Choroid plexus epithelial cell (primary cell): ENCODE data around the gene LRRC75A.
"Not testable (repeated sequence)": the region's sequence is repeated elsewhere in the genome, so short reads cannot be mapped to it uniquely, and the experiment has no call there.

Source experiments
- DNase-seq: peaks from one replicate; pipeline ENCODE4 v3.0.0-alpha.2; 2010; ENCODE audit warnings: low read depth
- H3K4me3 ChIP-seq: 2 replicates; pipeline ENCODE4 v1.5.1; 2011; ENCODE audit warnings: low read depth, mild to moderate bottlenecking, control low read depth, low read length, moderate library complexity
- TF ChIP-seq, protein P1 (sequence below): conservative IDR thresholded peaks from 2 replicates; pipeline ENCODE4 v1.5.1; 2011; ENCODE audit warnings: low read depth, mild to moderate bottlenecking, control low read depth, inconsistent platforms, low read length, moderate library complexity

Gene LRRC75A

DNA sequence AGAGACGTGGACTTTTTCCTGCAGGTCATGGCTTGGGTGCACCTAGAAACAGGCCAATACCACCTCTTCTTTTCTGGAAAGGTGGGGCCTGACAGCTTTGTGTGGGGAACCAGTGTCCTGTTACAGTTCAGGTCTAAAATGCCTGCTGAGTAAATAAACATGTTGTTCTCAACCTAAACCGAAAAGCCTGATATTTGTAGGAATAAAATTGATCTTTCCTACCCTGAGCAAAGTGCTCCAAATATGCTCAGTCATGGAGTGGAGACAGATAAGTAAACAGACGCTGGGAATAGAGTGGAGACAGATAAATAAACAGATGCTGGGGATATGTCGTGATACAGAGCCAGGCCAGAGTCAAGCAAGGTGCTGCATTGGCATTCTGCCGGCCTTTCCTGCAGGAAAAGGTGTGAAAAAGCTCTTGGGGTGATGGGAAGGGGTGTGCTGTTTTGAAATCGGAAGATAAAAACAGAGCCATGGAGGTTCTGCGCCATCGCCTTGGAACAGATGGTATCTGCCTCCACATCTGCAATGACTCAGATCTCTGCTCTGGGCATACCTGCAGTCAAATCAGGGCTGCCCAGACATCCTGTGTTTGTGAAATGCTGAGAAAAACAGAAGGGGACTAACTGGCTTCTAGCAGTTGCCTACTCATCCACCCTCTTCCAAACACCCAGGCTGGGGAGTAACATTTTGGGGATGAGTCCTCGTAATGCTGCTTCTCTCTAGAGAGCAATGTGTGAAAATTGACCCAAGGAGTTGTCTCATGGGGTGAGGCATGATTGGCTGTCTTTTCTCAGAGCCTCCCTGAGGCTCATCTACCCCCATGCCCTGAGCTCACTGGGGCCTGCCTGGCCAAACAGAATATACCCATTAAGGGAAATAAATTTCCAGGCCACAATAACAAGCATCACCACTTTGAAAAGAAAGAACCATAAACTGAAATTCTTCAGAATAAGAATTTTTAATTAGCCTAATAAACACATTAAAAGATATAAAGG lies 93.4 kb downstream of the LRRC75A start:
- no peak for DNase-seq
- no peak overlapping the region for H3K4me3 ChIP-seq
- TF ChIP-seq, protein P1, sequence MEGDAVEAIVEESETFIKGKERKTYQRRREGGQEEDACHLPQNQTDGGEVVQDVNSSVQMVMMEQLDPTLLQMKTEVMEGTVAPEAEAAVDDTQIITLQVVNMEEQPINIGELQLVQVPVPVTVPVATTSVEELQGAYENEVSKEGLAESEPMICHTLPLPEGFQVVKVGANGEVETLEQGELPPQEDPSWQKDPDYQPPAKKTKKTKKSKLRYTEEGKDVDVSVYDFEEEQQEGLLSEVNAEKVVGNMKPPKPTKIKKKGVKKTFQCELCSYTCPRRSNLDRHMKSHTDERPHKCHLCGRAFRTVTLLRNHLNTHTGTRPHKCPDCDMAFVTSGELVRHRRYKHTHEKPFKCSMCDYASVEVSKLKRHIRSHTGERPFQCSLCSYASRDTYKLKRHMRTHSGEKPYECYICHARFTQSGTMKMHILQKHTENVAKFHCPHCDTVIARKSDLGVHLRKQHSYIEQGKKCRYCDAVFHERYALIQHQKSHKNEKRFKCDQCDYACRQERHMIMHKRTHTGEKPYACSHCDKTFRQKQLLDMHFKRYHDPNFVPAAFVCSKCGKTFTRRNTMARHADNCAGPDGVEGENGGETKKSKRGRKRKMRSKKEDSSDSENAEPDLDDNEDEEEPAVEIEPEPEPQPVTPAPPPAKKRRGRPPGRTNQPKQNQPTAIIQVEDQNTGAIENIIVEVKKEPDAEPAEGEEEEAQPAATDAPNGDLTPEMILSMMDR: no peak

DNA sequence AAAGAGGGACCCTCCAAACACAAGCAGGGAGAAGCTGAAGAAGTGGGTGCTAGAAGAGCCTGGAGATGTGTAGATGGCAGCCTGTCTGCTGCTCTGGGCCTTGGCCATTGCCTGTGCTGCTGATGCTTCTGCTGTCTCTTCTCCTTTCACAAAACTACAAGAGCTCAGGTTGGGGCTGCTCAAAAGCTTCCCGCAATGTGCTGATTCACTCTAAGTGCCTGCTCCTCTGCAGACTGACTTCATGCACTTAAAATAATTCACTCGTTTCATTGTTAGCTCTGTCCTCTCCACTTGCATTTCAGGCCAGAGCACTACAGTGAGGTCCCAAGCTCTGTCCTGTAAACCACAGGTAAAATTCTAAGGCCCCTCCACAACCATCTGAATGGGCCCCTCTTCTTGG lies 95.3 kb downstream of the LRRC75A start:
- H3K4me3 ChIP-seq, DNase-seq: not testable (repeated sequence)

DNA sequence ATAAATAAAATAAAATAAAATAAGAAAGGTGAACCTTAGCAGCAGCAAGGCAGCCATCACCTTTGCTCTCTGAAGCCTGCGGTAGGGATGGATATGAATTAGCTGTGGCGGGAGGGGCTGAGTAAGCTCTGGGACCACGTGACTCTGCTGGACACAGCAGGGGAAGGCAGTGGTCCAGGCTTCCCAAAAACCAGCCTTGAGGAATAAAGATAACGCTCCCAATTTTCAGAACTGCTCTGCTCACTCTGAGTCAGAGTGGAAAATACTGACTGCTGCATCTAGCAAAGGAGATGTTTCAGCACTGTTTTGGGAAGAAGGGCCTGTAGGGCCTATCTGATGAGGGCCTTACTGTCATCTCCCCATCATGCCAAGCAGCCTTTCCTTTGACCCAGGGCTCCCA lies 96.1 kb downstream of the LRRC75A start:
- not testable (repeated sequence) for DNase-seq, H3K4me3 ChIP-seq

DNA sequence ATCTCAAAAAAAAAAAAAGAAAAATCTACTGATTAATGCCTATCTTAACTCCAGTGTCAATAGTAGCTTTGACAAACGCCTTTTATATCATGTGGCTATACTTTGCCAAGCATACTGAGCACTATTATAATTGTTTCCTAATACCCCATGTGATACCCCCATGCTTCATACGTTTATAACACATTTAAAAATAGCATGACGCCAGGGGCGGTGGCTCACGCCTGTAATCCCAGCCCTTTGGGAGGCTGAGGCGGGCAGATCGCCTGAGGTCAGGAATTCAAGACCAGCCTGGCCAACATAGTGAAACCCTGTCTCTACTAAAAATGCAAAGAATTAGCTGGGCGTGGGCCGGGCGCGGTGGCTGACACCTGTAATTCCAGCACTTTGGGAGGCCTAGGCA lies 99.5 kb downstream of the LRRC75A start:
- not testable (repeated sequence) for DNase-seq, H3K4me3 ChIP-seq
